Activated CD4-positive, alpha-beta T cell treated with anti-CD3 and anti-CD28 coated beads, Interleukin-2, amount 50 U/mL, for 16 hours (primary cell): ENCODE data around the gene TDP1.
"Not testable (repeated sequence)": the region's sequence is repeated elsewhere in the genome, so short reads cannot be mapped to it uniquely, and the experiment has no call there.

ENCODE experiments used
- DNase-seq: peaks from one replicate; pipeline ENCODE4 v3.0.0-alpha.2; 2020

TDP1 gene

DNA sequence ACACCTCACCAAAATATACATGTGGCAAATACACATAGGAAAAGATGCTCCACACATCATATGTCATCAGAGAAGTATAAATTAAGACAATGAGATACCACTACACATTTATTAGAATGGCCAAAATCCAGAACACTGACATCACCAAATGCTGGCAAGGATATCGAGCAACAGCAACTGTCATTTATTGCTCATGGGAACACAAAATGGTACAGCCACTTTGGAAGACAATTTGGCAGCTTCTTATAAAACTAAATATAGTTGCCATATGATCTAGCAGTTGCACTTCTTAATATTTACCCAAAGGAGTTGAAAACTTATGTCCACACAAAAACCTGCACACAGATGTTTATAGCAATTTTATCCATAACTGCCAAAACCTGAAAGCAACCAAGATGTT, 99.1 kb downstream of the TDP1 start:
- DNase-seq: no peak

DNA sequence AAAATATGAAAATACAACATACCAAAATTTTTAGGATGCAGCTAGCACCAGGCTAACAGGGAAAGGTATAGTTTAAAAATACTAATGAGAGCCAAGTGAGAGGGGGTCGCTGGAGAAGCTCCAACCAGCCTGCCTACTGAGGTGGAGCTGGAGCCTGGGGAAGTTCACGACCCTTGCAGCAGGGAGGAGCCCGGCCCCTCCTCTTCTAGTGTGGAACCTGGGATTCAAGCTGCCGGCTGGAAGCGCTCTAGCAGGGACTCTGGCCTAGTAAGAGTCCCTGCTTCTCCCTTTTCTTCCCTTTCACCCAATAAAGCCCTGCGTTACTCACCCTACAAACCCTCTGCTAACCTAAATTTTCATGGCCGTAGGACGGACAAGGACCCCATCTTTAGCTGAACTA, 101.1 kb downstream of the TDP1 start:
- no peak for DNase-seq

DNA sequence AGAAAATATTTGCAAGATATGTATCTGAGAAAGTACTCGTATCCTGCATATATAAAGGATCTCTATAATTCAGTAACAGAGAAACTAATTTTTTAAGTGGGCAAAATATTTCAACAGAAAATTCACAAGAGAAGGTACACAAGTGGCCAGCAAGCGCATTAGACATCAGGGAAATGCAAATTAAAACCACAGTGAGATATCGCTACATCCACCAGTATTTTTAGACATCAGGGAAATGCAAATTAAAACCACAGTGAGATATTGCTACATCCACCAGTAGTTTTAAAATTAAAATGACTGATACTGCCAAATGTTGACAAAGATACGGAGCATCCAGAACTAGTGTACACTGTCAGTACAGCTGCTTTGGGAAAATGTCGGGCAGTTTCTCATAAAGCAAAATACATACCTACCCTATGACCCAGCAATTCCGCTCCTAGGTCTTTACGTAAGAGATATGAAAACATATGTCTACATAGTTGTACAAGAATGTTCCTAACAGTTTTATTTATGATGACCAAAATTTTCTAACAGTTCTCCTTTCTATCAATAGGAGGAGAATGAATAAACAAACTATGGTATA, 103.2 kb downstream of the TDP1 start:
- DNase-seq: no peak

DNA sequence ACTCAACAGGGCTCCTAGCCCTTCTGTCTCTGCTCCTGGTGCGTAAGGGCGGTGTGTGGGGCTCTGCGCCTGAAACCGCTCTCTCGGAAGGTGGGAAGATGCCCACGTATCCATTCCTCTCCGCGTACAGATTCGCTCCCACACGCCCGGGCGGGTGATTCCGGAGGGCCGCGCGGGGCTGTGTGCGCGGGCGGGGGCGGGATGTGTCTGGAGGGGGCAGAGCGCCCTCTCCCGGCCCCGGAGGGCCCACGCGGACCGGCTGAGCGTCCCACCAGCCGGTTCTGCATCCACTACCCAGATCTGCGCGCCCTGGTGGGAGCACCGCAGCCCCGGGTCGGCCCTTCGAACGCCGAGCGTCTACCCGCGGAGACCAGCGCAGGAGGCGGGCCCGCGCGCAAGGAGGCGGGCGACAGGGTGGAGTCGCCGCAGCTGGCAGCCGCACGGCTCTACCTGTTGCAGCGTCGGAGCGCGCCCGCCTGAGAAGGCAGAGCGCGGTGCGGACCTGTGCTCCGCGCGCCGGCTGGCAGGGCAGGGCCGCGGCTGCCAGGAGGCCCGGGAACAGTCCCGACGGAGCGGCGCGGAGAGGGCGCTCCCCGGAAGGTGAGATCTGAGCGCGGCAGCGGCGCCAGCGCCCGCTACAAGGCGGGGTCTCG, 104.7 kb downstream of the TDP1 start:
- DNase-seq: peak; percentile 66

DNA sequence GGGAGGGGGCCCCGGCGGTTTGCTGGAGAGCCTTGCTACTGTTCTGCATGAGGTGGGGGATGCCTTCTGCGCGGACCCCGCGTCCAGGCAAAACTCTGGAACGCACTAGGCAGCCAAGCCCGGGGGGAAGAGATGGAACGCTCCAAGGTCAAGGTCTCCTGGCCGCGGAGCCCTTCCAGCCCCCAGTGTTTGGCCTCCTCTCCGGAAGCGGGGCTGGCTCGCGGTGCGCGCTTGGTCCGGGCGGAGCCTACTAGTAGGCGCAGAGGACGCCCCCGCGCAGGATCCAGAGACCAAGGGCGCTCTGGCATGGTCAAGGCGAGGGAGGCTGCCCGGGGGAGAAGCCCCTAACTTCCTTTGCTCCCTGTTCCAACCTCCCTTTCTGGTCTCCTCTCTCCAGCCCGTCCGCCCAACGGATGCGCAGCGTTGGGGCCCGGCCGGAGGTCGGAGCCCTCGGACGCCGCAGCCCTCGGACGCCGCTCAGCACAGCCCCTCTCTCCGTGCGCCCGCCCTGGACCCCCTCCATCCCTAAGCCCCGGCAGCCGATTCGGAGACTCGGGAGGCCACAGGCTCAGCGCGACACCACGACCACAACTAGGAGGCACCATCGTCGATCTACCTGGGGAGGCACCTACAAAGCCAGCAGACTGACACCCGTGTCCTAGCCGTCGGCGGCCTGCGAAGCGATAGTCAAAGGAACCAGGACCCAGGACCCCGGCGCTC, 105.4 kb downstream of the TDP1 start:
- no peak for DNase-seq

DNA sequence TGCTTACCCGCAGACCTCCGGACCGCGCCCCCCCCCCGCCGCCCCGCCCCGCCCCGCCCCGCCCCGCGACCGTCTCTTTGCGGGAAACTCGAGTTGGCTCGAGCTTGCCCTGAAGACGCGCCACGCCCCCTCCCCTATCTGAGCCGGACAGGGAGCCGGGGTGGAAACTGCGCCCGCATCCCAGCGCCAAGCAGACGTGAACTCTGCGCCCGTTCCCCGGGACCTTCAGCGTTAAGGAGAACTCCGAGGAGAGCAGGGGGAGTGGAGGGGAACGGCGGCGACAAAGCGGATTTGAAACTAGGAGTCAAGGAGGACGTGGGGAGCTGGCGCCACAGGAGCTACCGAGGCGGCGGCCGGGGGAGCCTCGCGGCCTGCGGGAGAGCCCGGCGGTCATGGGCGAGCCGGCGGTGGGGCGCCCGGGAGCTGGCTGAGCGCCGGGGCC, 106.0 kb downstream of the TDP1 start, which contains the start of gene KCNK13:
KCNK13 (plus strand) TSS at position 310 of the 442 bp plus-strand sequence. CDS start 212 bp downstream, outside the sequence.
- DNase-seq: no peak

DNA sequence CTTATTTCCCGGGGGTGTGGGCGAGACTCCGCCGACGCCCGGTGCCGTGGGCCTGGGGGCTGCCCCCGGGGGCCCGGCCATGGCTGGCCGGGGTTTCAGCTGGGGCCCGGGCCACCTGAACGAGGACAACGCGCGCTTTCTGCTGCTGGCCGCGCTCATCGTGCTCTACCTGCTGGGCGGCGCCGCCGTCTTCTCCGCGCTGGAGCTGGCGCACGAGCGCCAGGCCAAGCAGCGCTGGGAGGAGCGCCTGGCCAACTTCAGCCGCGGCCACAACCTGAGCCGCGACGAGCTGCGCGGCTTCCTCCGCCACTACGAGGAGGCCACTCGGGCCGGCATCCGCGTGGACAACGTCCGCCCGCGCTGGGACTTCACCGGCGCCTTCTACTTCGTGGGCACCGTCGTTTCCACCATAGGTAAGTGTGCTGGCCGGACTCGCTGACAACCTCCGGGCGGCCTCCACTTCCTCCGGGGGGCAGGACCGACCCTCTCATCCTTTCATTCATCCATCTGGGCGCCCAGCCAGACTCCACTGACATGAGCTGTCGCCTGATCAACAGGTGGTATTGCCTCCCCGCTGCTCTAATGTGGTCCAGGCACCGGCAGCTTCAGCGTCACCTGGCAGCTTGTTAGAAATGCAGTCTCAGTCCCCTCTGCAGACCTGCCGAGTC, 106.5 kb downstream of the TDP1 start:
- no peak for DNase-seq

DNA sequence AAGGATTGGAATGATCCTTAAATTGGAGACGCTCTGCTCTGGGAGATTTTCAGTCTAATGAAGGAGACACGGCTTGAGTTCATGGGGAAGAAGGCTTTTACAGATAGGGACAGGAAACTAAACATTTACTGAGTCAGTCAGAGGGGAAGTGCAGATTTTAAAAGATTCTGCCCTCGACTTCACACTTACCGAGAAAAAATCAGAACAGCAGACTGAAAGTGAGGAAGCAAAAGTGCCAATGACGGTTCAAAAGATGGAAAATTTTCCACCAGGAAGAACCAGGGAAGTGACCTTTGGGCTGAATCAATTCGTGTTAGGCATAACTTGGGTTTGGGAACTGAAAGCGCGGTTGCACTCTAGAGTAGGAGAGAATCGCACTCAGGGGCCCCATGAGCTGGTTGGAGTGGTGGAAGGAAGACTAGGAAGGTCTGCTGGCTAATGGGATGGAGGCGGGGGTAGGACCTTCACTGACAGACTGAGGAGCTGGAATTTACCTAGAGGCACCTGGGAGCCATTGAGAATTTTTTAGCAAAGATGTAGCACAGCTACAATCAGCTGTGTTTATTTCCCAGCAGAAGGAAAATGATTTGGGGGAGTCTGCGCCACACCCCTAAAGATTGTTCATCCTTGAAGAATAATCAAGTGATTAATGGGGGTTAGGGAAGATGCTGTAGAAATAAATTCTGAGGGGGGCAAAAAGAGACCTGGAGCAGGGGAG, 107.3 kb downstream of the TDP1 start:
- no peak for DNase-seq

DNA sequence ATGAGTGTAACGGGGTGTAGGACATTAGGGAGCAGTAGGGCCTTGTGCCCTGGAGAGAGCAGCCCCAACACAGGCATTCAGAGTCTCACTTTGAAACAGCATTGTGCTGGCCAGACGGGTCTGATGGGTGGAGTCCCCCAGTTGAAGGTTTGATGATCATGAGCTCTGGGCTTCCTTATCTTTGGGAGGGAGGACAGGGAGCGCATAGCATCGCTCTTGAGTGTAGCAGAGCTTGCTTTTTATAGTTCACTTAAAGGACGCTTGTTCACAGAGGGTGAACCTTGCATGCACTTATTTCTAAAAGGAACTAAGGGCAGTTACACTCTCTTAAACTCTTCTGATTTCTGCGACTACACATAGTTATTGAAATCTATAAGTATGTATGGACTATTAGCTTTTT, 116.6 kb downstream of the TDP1 start:
- DNase-seq: no peak

DNA sequence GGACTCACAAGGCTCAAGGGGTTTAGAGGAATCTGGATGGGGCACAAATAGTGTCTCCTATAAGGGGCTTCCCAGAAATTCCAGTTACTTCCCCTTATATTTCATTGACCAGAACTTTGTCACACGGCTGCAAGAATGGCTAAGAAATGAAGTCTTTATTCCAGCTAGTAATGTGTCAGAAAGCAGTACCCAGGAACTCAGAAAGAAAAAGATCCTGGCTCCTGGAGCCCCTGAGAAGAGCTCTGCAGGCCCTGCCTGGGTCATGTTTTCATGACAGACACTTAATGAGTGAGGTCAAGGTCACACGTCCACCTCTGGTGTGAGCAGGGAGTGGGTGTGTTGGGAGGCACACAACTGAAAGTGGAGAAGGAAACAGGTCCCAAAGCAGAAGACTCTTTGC, 123.8 kb downstream of the TDP1 start:
- no peak for DNase-seq

DNA sequence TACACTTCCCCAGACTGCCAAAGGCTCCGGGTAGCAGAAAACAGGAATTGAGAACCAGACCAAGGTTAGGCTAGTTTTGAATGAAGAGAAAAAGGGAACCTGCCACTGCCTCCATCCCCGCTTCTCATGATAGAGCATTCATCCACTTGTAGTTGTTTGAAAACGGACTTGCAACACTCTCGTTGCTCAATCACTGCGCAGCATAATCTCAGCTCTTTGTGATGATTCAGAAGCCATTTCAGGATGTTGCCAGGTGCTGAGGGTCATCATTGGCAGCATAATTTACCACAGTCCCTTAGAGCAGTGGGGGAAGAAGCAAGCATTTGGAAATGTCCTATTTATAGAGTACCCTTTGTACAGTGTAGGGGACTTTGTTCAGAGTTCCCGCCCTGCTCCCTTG, 131.7 kb downstream of the TDP1 start:
- no peak for DNase-seq

DNA sequence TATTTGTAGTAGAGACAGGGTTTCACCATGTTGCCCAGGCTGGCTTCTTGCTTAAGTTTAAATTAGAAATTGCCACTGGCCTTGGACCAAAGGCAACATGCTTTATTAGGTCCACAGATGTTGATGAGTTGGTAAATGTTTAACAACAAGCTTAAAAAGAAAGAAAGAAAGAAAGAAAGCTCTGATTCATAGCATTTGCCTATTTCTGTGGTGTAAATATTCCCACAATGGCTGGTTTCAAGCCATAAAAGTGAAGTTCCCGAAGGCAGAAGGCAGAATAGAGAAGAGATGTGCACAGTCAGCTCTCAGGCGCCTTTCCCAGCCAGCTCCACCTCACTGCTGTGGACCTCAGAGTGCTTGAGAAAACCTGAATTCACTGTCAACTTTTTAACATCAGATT, 132.4 kb downstream of the TDP1 start:
- DNase-seq: no peak

DNA sequence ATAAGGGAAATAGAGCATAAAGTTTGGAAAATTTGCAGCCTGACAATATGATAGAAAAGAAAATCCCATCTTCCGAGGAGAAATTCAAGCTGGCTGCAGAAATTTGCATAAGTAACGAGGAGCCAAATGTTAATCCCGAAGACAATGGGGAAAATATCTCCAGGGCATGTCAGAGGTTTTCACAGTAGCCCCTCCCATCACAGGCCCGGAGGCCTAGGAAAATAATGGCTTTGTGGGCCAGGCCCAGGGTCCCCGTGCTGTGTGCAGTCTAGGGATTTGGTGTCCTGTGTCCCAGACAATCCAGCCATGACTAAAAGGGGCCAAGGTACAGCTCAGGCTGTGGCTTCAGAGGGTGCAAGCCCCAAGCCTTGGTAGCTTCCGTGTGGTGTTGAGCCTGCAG, 133.8 kb downstream of the TDP1 start:
- DNase-seq: not testable (repeated sequence)

DNA sequence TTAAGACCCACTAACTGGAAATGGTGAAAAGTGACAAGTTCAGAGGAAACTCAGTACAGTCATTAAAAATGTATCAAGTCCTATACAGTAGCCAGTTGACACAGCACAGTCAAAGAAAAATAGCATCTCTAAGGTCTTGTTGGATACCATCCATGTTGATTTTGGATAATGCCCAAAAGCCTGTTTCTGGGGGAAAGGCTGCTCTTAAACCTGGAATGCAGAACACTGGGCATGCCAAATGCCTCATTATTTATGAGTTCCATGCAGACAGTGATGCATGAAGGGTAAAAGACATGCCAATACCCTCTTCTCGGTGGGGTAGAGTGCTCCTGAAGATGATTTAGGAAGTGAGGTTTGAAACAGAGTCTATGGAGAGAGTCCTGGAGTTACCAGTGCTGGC, 135.7 kb downstream of the TDP1 start:
- no peak for DNase-seq

DNA sequence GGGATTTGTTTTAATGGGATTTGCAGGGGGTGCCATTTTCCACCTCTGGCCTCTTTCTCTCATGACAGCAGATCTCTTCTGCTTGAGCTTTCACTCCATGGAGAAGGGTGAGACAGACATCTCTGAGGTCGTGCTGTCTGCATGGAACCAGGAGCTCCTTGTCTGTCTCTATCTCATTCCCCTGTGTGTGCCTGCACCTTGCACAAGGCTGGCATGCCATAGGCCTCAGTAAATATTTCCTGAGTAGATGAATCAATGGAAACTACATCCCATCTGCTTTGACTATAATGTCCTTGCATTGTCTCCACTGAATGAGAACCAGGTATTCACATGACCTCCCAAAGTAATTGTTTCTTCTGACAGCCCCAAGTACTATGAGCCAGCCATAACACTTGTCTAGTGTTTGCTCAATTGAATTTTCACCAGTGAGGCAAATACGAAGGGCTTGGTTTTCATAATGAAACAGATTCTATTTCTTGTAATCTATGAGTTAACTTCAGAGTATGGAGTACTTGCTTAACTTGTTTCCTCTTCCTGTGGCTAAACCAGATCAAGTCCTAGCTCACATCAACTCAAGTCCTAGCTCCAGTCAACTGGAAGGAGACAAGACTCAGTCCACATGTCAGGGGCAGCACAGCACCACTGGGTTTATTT, 138.3 kb downstream of the TDP1 start:
- DNase-seq: peak; percentile 64
